Dermis microvascular lymphatic vessel endothelial cell (primary cell): Measurements from ENCODE around the gene PFDN1. TPM values are rescaled to one million over a fixed set of nuclear protein-coding genes. Genes with fewer than 3 reads are reported as not detected.

Experiments
- DNase-seq, 2 donors: peaks; one replicate each; pipeline versions ENCODE4 v3.0.0 to v3.0.0-alpha.2; 2010; ENCODE audit warnings: low read depth in 2 of 2
- total RNA-seq: library from RNA; depleted of rRNA; stranded (reverse); fragments of >200 nt; gene quantifications from 2 replicates; pipeline ENCODE4 v1.2.1, GENCODE V29; 2014

The PFDN1 gene
- total RNA-seq, 1 donor from 2014 or later: 63.2 TPM

GRCh38 chr5:140260089-140260656 lies 42.7 kb downstream of the PFDN1 start:
- no peak for DNase-seq

DNA sequence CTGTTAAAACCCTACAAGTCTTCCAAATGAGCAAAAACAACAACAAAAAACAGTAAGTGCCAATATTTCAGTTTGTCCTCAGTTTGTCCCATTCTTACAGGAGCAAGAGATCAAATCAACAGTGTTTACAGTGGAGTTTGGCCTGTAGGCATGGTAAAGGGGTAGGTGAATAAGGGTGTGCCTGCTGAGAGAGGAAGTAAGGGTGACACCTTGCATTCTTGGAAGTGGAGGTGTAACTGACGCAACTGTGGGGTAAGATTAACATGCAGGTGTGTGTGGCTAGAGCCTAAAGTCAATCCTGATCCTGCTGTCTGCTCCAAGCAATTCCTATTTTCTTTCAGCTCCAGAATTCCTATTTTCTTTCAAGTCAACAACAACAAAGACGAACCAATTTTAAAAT lies 43.4 kb downstream of the PFDN1 start:
- no peak for DNase-seq

DNA sequence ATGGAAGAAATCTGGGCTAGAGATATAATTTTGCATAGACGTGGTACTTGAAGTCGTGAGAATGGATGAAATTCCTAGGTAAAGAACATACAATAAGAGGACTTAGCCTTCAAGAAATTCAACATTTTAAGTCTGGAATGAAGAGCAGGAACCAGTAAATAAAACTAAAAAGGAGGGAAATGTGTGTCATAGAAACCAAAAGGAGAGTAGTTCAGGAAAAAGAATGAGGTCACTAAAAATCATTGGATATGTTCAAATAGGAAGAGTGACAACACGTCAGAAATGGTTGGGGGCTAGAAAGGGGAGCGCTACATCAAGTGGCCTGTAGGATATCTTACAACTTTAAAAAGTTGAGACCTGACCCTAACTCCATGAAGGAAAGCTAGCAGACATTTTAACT lies 44.0 kb downstream of the PFDN1 start:
- DNase-seq: no peak

DNA sequence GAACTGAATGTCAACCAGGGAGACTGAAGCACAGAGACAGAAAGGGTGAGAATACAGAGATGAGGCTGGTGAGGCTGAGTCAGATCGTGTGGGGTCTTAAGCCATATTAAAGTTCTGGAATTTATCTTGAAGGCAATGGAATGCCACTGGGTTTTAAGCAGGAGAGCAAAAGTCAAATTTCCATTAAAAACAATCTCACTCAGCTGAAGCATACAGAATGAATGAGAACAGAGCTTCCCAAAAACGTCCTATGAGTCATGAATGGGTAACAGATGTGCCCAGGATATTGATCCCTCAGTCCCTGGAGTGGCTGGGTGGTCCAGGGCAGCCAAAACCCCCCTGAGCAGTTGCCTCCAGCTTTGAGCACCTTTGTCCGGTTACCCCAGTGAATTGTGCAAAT lies 44.9 kb downstream of the PFDN1 start:
- DNase-seq: no peak

GRCh38 chr5:140256726-140257125 lies 46.2 kb downstream of the PFDN1 start:
- DNase-seq: no peak

GRCh38 chr5:140255460-140256157 lies 47.3 kb downstream of the PFDN1 start:
- DNase-seq: no peak

DNA sequence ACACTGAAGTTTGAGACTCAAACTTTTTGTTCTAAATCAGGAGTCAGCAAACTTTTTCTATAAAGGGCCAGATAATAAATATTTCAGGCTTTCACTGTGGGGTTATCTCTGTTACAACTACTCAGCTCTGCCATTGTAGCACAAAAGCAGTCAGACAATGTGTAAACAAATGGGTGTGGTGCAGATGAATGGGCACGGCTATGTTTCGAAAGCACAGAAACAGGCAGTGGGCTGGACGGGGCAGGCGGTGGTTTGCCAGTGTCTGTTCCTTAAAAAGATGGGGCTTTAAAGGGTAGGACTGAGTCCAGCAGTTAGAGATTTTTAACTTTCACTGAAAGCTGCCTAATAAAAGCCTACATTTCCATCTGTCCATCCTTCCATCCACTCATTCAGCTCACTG lies 48.9 kb downstream of the PFDN1 start:
- peak in 1 of 2 donors; percentile 35 for DNase-seq

DNA sequence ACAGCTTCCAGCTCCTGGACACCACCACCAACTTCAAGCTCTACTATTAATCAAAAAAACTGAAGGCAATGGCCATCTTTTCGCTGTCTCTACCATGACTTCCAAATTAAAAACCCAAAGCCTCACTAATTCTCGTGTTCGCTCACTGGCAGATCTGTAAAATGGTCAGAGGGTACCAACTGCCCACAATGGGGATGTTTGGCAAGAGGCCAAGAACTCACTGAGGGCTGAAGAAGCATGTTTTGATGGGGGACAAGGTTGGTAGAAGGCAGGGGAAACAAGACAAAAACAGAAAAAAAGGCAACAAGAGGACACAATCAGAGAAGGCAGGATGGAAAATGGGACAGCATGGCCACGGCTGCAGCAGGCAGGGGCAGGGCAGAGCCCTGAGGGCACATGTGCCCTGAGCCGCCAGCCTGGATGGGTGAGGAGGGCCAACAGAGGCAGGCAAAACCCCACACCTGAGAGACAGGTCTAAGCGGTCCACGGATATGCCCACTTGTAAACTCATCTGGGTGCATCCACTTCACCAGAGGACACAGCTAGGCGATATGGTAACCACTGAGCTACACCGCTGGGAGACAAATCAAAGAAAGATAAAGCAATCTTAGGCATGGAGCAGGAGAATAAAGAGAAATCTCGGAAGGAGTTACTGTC lies 50.3 kb downstream of the PFDN1 start:
- no peak for DNase-seq

DNA sequence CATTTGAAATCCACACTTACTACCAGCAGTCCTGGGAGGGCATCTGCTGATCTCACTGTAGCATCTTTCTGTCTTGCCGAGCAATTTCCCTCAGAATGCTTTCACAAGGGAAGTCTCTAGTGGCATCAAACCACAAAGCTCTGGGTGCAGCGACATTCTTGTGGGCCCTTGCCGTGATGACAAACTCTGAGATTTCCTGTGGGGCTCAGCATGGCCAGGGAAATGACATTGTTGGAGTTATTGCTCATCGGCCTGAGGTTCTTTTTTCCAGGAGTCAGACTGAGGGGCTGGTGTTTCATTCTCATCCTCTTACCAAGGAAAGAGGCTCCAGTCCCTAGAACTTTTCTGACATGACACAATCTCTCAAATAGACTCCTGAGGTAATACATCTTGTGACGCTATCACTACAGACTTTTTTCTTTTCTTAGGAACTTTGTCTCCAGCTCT lies 51.4 kb downstream of the PFDN1 start:
- DNase-seq: peak in 1 of 2 donors; percentile 88

- DNase-seq: peak in 1 of 2 donors; percentile 46
Observed at GRCh38 chr5:140250386-140250785, 52.5 kb downstream of the PFDN1 start.

DNA sequence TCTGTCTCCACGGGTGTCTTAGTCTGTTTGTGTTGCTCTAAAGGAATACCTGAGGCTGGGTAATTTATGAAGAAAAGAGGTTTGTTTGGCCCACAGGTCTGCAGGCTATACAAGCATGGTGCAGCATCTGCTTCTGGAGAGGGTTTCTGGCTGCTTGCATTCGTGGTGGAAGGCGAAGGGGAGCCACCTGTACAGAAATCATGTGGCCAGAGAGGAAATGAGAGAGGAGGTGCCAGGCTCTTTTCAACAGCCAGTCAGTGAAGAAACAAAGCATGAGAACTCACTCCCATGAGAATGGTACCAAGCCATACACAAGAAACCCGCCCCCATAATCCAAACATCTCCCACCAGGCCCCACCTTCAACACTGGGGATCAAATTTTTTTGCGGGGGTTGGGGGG lies 53.4 kb downstream of the PFDN1 start:
- no peak for DNase-seq

- no peak for DNase-seq
Observed at GRCh38 chr5:140248414-140248813, 54.5 kb downstream of the PFDN1 start.

DNA sequence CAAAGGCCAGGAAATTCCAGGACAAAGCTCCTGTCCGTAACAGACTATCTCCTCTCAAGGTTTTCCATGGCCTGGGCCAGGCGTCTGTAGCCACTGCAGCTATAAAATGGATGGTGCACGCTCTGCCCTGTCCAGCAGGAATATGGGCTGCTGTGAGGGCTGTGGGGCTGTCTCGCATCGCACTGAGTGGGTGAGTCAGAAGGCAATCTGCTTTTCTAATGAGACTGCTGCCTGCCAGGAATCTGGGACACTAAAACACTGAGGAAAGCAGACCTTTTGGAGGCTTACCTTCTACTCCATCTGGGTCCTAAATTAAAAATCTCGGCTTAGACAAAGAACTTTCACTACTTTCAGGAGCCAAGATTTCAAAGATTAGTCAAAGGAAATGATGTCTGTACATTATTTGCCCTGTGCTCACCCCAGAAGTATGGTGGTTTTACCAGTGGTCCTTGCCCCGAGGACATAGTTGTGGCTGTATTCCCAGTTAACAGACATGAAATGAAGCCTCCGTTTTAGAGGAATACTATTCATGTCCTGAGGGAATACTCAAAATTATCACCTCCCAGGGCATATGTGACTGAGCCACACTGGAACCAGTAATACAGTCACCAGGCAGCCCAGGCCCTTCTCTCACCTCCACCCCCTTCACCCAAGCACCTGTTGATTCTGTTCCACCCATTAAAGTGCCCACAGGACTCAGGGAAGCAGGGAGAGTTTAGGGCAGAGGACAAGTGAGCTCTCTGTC lies 56.4 kb downstream of the PFDN1 start:
- peak; percentile 54 to 88 for DNase-seq

- no peak for DNase-seq
Observed at GRCh38 chr5:140245926-140246325, 57.0 kb downstream of the PFDN1 start.

- peak in 1 of 2 donors; percentile 64 for DNase-seq
Observed at GRCh38 chr5:140245341-140245740, 57.6 kb downstream of the PFDN1 start.

- peak; percentile 77 to 95 for DNase-seq
Observed at GRCh38 chr5:140244525-140245025, 58.3 kb downstream of the PFDN1 start.

GRCh38 chr5:140243706-140244250 lies 59.1 kb downstream of the PFDN1 start:
- DNase-seq: no peak

DNA sequence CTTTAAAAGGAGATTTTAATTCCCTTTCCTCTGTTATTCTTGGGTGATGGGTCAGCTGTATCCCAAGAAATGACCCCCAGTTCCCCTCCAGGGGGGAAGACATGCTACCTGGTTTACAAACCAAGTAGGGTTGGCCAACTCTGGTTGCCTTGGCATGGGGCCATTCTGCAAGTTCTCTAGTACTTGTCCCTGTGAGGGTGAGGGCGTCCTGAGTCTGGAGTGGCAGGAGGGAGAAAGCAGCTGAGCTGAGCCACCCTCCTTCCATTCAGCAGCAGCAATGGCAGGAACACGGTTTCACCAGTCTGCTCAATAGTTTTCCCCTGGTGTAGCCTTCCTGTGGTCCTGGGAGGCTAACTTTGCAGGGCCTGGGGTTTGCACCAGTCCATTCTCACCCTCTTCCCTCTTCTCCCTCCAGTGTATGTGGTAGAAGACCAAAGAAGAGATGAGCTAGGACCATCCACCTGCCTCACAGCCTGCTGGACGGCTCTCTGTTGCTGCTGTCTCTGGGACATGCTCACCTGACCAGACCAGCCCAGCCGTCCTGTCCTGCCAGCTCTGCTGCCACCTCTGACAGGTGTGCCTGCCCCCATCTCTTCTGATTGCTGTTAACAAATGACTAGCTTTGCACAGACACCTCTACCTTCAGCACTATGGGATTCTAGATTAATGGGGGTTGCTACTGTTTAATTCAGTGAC lies 59.9 kb downstream of the PFDN1 start:
- no peak for DNase-seq

DNA sequence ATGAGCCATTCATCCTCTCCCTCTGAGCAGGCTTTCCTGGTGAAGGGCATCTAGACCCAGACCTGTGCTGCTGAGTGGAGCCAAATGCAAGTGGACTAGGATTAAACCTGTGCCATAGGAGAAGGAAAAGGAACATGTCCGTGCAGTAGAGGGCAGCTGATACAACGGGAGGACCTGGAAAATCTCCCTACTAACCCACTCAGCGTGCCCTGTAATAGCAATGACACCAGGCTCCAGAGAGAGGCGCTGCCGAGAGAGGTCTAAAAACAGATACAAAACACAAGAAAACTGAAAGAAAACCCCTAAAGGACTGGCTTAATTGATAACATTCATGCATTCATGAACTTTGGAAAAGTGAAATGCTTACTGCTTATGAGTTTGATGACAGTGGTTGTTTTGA lies 60.8 kb downstream of the PFDN1 start:
- no peak for DNase-seq

GRCh38 chr5:140240987-140241706 lies 61.8 kb downstream of the PFDN1 start:
- DNase-seq: peak; percentile 87 to 94
